ENCODE data around the gene FAM110D.

FAM110D gene

GRCh38 chr1:26171084-26172072 lies 12.5 kb downstream of the FAM110D start, which contains the start of gene ZNF593OS:
Gene ZNF593OS (minus strand): TSS chr1:26171832. CDS start chr1:26171661, 171 bp downstream.
- no peak for DNase-seq
- intact Hi-C loops (cut with DNase I), result no loop called here

DNA sequence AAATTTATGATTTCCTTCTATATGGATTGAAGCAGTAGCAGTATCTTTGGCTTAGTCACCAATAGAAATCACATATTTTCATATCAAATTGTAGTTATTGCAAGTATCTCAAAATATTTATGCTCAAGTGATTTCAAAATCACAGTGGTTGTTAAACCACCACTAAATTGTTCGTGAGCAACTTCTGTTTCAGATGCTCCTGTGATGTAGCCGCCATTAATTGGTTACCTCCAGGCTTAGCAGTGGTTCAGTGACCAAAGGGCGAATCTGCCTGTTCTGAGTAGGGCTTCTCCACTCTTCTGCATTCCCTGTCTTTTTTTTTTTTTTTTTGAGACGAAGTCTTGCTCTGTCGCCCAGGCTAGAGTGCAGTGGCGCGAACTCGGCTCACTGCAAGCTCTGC lies 16.5 kb downstream of the FAM110D start:
- intact Hi-C loops (cut with DNase I), result no loop called here
- no peak for DNase-seq

GRCh38 chr1:26177182-26177684 lies 18.4 kb downstream of the FAM110D start, which contains the start of gene CNKSR1:
Gene CNKSR1 (plus strand): TSS chr1:26177491. CDS start chr1:26177548, 57 bp downstream.
- no peak for DNase-seq

DNA sequence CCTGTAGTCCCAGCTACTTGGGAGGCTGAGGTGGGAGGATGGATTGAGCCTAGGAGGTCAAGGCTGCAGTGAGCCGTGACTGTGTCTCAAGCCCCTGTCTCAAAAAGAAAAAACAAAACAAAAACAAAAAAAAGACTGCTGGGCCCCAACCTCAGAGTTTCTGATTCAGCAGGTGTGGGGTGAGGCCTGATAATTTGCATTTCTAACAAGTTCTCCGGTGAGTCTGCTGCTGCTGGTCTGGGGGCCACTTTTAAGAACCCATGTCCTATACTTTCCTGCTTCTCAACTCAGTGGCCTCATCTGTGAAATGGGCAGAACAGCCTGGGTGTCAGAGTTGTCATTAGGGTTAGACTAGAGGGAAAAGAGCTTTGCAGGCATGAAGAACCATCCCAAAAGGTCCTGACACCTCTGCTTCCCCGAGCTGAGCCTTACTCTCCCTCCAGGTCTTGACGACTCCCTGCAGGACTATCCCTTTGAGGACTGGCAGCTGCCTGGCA lies 21.2 kb downstream of the FAM110D start:
- intact Hi-C loops (cut with DNase I), result no loop called here
- no peak for DNase-seq

More at GRCh38 chr1:26177182-26177684, 18.4 kb downstream of the FAM110D start, which contains the start of gene CNKSR1:
- intact Hi-C loops (cut with DNase I), result no loop called here

DNA sequence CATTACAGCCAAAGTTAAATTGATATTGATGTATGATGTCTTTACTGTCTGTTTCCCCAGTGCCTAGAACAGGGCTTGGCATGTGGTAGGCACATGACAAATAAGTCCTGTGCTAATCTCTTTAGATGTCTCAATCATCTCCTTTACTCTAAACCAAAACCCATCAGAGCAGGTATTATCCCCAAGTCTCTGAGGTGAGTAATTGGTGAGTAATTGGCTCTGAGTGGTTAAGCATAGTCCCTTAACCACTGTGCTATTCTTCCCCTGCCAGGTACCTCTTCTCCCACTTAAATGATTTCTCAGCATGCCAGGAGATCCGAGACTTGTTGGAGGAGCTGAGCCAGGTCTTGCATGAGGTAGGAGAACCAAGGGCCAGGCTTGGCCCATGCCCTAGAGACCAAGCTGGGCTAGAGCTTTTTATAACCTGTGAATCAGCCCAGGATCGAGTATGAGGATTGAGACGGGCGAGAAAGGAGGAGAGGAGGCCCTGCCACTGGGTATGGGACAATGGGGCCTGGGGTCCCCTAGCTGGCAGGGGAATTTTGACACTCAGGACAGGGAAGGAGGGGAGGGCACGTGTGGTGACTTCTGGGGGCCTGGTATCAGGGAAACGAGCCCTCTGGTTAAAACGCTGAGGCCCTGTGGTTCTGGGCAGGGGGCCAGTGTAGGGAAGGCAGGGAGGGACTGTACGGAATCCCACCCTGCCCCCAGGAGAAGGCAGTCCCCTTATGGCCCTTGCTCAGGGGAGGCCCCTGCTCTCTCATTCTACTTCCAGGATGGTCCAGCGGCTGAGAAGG lies 22.9 kb downstream of the FAM110D start:
- no peak for DNase-seq
- intact Hi-C loops (cut with DNase I), result no loop called here

- DNase-seq, result no peak
- intact Hi-C loops (cut with DNase I), result no loop called here
Observed at GRCh38 chr1:26182383-26182696, 23.5 kb downstream of the FAM110D start.

GRCh38 chr1:26184086-26184485 lies 25.2 kb downstream of the FAM110D start:
- intact Hi-C loops (cut with DNase I), result no loop called here
- DNase-seq, result no peak

DNA sequence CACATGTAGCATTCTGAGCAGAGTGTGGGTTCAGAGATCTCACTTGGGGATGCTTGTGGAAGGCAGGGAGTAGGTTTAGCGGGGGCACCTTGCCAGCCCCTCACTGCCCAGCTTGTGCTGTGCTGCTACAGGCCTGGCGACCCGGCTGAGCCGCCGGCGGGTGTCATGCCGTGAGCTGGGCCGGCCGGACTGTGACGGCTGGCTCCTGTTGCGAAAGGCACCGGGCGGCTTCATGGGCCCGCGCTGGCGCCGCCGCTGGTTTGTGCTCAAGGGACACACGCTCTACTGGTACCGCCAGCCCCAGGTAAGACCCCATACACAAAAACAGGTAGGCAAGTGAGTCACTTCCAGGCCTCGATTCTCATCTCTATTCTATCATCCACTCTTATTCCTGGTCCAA lies 26.0 kb downstream of the FAM110D start:
- intact Hi-C loops (cut with DNase I), result no loop called here
- no peak for DNase-seq

- intact Hi-C loops (cut with DNase I), result no loop called here
- no peak for DNase-seq
Observed at GRCh38 chr1:26187882-26188281, 29.0 kb downstream of the FAM110D start.

DNA sequence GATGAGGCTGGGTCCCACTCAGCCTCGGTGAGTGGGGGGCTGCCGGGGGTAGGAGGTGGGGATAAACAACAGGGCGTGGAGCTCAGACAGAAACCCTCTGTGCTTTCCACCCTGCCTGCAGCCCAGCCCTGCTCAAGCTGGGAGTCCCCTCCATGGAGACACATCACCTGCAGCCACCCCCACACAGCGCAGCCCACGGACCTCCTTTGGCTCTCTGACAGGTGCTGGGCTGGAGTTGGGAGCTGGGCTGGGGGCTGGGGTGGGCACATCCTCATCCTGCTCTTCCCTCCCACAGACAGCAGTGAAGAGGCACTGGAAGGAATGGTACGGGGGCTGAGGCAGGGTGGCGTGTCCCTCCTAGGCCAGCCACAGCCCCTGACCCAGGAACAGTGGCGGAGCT lies 29.6 kb downstream of the FAM110D start:
- peak in 13 of 42 donors; percentile 14 to 59 (median 30) for DNase-seq
- intact Hi-C loops (cut with DNase I), result no loop called here

- DNase-seq, result no peak
- intact Hi-C loops (cut with DNase I), result no loop called here
Observed at GRCh38 chr1:26189331-26189730, 30.5 kb downstream of the FAM110D start.

DNA sequence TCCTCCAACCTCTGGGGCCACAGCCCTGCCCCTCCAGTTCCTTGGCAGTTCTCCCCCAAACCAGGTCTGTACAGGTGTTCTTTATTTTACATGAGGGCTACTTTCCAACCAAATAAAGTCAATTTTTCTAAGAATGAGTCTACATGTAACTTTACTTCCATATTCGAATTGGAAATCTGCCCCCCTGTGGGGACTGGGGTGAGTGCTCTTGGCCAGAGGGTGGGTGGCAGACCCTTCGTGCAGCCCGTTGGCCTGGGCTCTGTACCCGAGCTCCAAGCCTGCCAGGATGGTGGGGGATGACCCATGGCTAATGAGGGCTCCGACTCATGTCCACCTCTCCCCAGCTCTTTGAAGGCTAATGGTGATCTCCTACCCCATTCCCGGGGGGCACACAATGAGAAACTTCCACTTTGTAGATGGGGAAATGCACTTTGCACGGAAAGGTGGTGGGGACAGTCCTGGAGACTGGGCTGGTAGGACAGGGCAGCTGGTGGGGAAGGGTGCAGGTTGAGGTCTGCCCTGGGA lies 30.9 kb downstream of the FAM110D start:
- intact Hi-C loops (cut with DNase I), result no loop called here
- no peak for DNase-seq

GRCh38 chr1:26190373-26190987 lies 31.6 kb downstream of the FAM110D start, which contains the start of gene CATSPER4:
Gene CATSPER4 (plus strand): TSS chr1:26190602. CDS start chr1:26190628, 26 bp downstream.
- DNase-seq, result peak in 10 of 42 donors; percentile 14 to 65 (median 34)
- intact Hi-C loops (cut with DNase I), result no loop called here

GRCh38 chr1:26191739-26192138 lies 32.9 kb downstream of the FAM110D start:
- no peak for DNase-seq
- intact Hi-C loops (cut with DNase I), result no loop called here

GRCh38 chr1:26195805-26196204 lies 36.9 kb downstream of the FAM110D start:
- DNase-seq, result no peak
- intact Hi-C loops (cut with DNase I), result no loop called here

GRCh38 chr1:26197301-26197700 lies 38.4 kb downstream of the FAM110D start:
- intact Hi-C loops (cut with DNase I), result no loop called here
- DNase-seq, result no peak

DNA sequence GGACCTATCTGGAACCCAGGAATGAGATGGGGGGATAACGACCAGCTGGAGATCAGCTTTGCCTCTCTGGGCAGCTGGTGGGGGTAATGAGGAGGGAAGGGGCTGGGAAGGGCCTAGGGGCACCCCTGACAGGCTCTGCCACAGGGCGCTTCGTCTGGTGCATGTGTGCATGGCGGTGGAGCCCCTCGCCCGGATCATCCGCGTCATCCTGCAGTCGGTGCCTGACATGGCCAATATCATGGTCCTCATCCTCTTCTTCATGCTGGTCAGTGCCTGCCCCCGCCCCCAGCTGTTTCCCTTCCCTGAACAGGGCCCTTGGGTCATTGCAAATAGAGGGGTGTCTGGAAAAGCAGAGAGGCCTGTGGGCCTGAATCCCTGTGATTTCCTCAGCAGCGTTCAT lies 38.9 kb downstream of the FAM110D start:
- no peak for DNase-seq
- intact Hi-C loops (cut with DNase I), result no loop called here

DNA sequence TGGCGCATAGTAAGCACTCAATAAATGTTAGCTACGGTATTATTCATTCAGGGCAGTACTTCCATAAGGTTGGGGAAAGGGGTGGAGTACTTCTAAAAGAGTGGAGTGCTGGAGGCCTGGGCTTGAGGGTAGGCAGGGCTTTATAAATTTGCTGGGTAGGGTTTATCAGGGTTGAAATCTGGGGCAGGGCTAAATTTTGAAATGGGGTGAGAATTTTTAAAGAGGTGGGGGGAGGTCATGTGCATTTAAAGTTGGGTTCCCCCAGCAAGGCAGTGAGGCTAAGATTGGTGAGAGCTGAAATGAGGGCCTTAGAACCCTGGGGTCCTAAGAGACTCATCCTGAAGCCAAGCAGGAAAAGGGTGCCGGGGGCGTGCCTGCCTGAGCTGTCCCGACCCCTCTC lies 41.5 kb downstream of the FAM110D start:
- DNase-seq, result no peak
- intact Hi-C loops (cut with DNase I), result no loop called here
